ENCODE measurements around the gene SLC12A7. TPM values are rescaled to one million over a fixed set of nuclear protein-coding genes. Genes with fewer than 3 reads are reported as not detected.

SLC12A7 gene
- total and polyA plus RNA-seq, 2 donors, result 12.2 to 23.5 TPM

DNA sequence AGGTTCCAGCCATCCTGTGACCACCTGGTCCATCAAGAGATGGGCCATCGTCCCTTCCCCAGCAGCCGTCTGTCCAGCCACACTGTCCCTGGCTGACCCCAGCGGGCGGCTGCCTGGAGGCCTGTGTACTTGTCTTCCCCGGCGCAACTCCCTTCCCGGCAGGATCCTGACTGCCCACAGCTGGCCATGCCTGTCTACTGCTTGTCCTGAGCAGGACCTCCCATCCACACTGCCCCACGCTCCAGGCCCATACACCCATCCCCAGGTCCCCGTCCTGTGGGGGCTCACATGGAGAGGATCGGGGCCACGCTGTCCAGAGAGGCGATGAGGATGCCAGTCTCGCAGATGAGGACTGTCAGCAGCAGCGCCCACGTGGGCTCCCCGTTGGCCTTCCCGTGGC, 35.5 kb downstream of the SLC12A7 start:
- Histone ChIP-seq H3K27me3 (ENCODE audit: control insufficient read depth in 2 of 2, insufficient read depth in 1 of 2, low read length in 1 of 2) (no peaks in the 10 kb centered on the region), H3K4me1 (ENCODE audit: control insufficient read depth in 2 of 2, insufficient read depth in 2 of 2, low read length in 2 of 2) (no peaks in the 10 kb centered on the region), H3K4me3 (ENCODE audit: low read length in 2 of 2) (no peak overlapping the region), H3K36me3 (ENCODE audit: control insufficient read depth in 2 of 2, insufficient read depth in 2 of 2, low read length in 1 of 2) (peaks cover 56 to 64% of the 10 kb centered on the region in 2 donors), H3K27ac (ENCODE audit: low read depth in 1 of 2, low read length in 1 of 2) (no peak overlapping the region), H3K9me3 (ENCODE audit: control insufficient read depth in 2 of 2, insufficient read depth in 1 of 2, low read length in 1 of 2) (no peaks in the 10 kb centered on the region)
- DNase-seq (ENCODE audit: low read depth in 6 of 9, low spot score in 9 of 9), result no peak
- WGBS, result 97% methylated on average over 17 of the region's 17 CpGs

DNA sequence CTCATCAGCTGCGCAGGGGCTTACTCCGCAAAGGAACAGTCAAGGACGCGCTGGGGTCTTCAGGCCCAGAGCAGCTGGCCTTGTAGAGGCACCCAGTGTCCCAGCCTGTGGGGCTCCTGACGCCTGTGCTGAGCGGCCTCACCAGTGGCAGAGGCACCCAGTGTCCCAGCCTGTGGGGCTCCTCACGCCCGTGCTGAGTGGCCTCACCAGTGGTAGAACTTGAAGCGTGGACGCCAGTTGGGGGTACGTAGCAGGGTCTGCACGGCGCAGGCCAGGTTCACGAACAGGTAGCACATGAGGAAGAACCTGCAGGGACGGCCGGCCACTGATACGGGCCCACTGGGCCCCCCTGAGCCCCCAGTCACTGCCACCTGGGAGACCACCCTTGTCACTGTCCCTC, 35.9 kb downstream of the SLC12A7 start:
- DNase-seq (ENCODE audit: low read depth in 6 of 9, low spot score in 9 of 9), result no peak
- WGBS, result 98% methylated on average over 17 of the region's 17 CpGs

DNA sequence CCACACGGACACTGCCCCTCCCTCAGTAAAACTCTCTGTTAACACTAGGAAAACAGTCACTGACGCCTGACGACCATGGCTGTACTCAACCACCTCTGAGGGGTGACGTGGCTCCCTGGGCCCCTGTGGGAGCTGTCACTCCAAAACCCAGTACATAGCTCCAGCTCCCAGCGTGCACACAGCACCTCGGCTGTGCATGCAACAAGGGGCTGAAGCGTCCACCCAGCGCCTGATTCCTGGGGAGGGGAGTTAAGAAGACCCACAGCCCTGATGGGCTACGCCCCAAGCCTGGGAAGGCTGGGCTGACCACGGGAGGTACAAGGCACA, 36.3 kb downstream of the SLC12A7 start:
- no peak for DNase-seq (ENCODE audit: low read depth in 6 of 9, low spot score in 9 of 9)
- Histone ChIP-seq H3K9me3 (ENCODE audit: control insufficient read depth in 2 of 2, insufficient read depth in 1 of 2, low read length in 1 of 2) (no peaks in the 10 kb centered on the region), H3K4me1 (ENCODE audit: control insufficient read depth in 2 of 2, insufficient read depth in 2 of 2, low read length in 2 of 2) (no peaks in the 10 kb centered on the region), H3K27ac (ENCODE audit: low read depth in 1 of 2, low read length in 1 of 2) (no peak overlapping the region), H3K27me3 (ENCODE audit: control insufficient read depth in 2 of 2, insufficient read depth in 1 of 2, low read length in 1 of 2) (no peaks in the 10 kb centered on the region), H3K4me3 (ENCODE audit: low read length in 2 of 2) (no peak overlapping the region), H3K36me3 (ENCODE audit: control insufficient read depth in 2 of 2, insufficient read depth in 2 of 2, low read length in 1 of 2) (peaks cover 49 to 61% of the 10 kb centered on the region in 2 donors)
- 96% methylated on average over 10 of the region's 10 CpGs for WGBS

More for the DNA sequence above, 35.9 kb downstream of the SLC12A7 start:
- Histone ChIP-seq H3K27ac (ENCODE audit: low read depth in 1 of 2, low read length in 1 of 2) (no peak overlapping the region), H3K27me3 (ENCODE audit: control insufficient read depth in 2 of 2, insufficient read depth in 1 of 2, low read length in 1 of 2) (no peaks in the 10 kb centered on the region), H3K4me3 (ENCODE audit: low read length in 2 of 2) (no peak overlapping the region), H3K9me3 (ENCODE audit: control insufficient read depth in 2 of 2, insufficient read depth in 1 of 2, low read length in 1 of 2) (no peaks in the 10 kb centered on the region), H3K36me3 (ENCODE audit: control insufficient read depth in 2 of 2, insufficient read depth in 2 of 2, low read length in 1 of 2) (peaks cover 53 to 63% of the 10 kb centered on the region in 2 donors), H3K4me1 (ENCODE audit: control insufficient read depth in 2 of 2, insufficient read depth in 2 of 2, low read length in 2 of 2) (no peaks in the 10 kb centered on the region)

DNA sequence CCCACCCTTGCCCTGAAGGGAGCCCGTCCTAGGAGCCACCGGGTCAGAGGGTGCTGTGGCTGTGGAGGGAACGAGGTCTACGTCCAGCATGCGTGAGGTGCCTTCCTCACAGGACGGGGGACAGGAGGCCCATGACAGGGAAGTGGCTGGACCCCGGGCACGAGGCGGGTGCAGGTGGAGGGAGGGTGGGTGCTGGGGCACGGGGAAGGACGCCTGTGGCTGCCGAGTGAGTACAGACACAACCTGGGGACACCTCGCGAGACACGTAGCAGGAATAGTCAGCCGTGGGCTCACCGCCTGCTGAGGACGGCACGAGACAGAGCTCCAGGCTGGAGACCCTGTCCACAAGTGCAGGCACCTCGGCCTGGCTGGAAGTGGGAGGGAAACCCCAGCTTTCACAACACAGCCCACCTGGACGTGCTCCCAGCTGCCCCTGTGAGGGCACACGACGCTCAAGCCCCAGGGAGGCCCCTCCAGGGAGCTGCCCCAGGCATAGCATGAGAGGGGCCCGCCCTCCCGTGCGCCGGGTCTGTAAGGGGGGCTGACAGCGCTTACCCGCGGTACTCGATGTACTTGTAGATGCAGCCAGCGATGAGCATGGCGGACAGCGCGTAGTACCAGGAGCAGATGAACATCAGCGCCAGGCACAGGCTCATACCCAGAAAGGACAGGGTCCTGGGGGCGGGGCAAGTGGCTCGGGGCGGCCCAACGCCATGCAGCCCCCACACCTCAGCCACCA, 36.9 kb downstream of the SLC12A7 start:
- Histone ChIP-seq H3K27me3 (ENCODE audit: control insufficient read depth in 2 of 2, insufficient read depth in 1 of 2, low read length in 1 of 2) (no peaks in the 10 kb centered on the region), H3K4me3 (ENCODE audit: low read length in 2 of 2) (no peak overlapping the region), H3K27ac (ENCODE audit: low read depth in 1 of 2, low read length in 1 of 2) (no peak overlapping the region), H3K36me3 (ENCODE audit: control insufficient read depth in 2 of 2, insufficient read depth in 2 of 2, low read length in 1 of 2) (peaks cover 49 to 58% of the 10 kb centered on the region in 2 donors), H3K9me3 (ENCODE audit: control insufficient read depth in 2 of 2, insufficient read depth in 1 of 2, low read length in 1 of 2) (no peaks in the 10 kb centered on the region), H3K4me1 (ENCODE audit: control insufficient read depth in 2 of 2, insufficient read depth in 2 of 2, low read length in 2 of 2) (no peaks in the 10 kb centered on the region)
- whole genome bisulfite sequencing, result 93% methylated on average over 40 of the region's 40 CpGs
- no peak for DNase-seq (ENCODE audit: low read depth in 6 of 9, low spot score in 9 of 9)

DNA sequence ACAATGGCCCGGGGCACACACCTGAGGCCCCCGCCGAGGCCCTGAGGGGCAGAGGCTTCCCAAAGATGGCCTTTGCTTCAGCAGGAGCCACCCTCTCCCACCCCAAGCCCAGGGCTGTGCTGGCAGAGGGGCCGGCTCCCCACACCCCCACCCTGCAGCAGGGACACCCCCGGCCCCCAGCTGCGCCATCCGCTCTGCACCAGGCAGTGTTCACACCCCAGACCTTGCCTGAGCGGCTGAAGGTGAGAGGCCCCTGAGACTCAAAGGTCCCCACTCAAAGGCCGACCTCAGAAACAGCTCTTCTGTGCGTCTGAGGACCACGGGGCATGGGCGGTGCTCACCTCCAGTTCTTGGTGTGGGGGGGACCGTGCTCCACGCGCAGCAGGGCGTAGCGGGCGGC, 37.6 kb downstream of the SLC12A7 start:
- H3K9me3 ChIP-seq (ENCODE audit: control insufficient read depth in 2 of 2, insufficient read depth in 1 of 2, low read length in 1 of 2), result no peaks in the 10 kb centered on the region
- no peak overlapping the region for H3K4me3 ChIP-seq (ENCODE audit: low read length in 2 of 2)
- H3K36me3 ChIP-seq (ENCODE audit: control insufficient read depth in 2 of 2, insufficient read depth in 2 of 2, low read length in 1 of 2), result peaks cover 51 to 64% of the 10 kb centered on the region in 2 donors
- H3K27ac ChIP-seq (ENCODE audit: low read depth in 1 of 2, low read length in 1 of 2), result no peak overlapping the region
- H3K27me3 ChIP-seq (ENCODE audit: control insufficient read depth in 2 of 2, insufficient read depth in 1 of 2, low read length in 1 of 2), result no peaks in the 10 kb centered on the region
- WGBS, result 99% methylated on average over 18 of the region's 18 CpGs
- DNase-seq (ENCODE audit: low read depth in 6 of 9, low spot score in 9 of 9), result no peak
- no peaks in the 10 kb centered on the region for H3K4me1 ChIP-seq (ENCODE audit: control insufficient read depth in 2 of 2, insufficient read depth in 2 of 2, low read length in 2 of 2)

DNA sequence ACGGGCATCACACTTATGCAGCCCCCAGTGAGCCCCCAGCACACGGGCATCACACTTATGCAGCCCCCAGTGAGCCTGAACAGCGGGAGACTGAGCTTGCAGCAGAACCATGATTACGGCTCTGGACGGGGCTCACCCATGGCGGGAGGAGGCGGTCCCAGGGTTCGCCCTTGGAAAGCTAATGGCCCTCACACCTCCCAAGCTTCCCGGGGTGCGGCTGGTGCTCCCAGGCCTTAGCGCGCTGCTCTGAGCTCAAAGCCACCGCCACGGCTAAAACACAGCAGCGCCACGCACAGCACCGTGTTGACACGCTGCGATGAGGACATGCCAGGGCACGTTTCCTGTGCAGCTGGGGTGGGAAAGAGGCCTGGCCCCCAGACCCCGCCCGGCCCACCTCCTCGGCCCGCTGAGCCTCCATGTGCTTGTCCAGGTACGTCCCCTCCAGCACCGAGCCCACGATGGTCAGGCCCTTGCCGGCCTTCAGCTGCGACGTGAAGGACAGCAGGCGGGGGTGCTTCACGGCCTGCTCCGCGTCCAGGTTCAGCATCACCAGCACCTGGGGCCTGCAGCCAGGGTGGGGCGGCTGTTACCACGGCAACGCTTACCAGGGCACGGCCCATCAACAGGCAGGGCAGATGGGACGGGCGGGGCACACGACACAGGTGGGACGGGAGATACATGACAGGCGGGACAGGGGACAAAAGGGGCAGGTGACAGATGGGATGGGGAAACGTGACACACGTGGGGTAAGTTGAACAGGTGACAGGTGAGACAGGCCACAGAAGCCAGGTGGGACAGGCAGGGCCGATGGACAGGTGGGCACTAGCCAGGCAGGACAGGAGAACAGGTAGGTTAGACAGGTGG, 38.4 kb downstream of the SLC12A7 start:
- Histone ChIP-seq H3K36me3 (ENCODE audit: control insufficient read depth in 2 of 2, insufficient read depth in 2 of 2, low read length in 1 of 2) (peaks cover 51 to 64% of the 10 kb centered on the region in 2 donors), H3K27me3 (ENCODE audit: control insufficient read depth in 2 of 2, insufficient read depth in 1 of 2, low read length in 1 of 2) (no peaks in the 10 kb centered on the region), H3K4me1 (ENCODE audit: control insufficient read depth in 2 of 2, insufficient read depth in 2 of 2, low read length in 2 of 2) (no peaks in the 10 kb centered on the region), H3K4me3 (ENCODE audit: low read length in 2 of 2) (no peak overlapping the region), H3K27ac (ENCODE audit: low read depth in 1 of 2, low read length in 1 of 2) (no peak overlapping the region), H3K9me3 (ENCODE audit: control insufficient read depth in 2 of 2, insufficient read depth in 1 of 2, low read length in 1 of 2) (no peaks in the 10 kb centered on the region)
- no peak for DNase-seq (ENCODE audit: low read depth in 6 of 9, low spot score in 9 of 9)
- 95% methylated on average over 46 of the region's 46 CpGs for WGBS

DNA sequence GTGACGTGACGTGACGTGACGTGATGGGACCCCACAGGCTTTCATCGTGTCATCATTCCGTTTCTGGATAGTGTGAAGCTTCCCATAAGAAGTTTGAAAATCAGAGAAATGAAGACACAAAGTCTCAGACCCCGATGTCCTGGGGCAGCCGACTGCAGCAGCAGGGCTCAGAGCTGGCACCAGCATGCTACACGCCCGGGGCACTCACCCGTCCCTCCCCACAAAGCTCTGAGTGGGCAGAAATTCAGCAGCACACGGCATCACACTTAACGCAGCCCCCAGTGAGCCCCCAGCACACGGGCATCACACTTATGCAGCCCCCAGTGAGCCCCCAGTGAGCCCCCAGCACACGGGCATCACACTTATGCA, 42.2 kb downstream of the SLC12A7 start:
- no peaks in the 10 kb centered on the region for H3K4me1 ChIP-seq (ENCODE audit: control insufficient read depth in 2 of 2, insufficient read depth in 2 of 2, low read length in 2 of 2)

DNA sequence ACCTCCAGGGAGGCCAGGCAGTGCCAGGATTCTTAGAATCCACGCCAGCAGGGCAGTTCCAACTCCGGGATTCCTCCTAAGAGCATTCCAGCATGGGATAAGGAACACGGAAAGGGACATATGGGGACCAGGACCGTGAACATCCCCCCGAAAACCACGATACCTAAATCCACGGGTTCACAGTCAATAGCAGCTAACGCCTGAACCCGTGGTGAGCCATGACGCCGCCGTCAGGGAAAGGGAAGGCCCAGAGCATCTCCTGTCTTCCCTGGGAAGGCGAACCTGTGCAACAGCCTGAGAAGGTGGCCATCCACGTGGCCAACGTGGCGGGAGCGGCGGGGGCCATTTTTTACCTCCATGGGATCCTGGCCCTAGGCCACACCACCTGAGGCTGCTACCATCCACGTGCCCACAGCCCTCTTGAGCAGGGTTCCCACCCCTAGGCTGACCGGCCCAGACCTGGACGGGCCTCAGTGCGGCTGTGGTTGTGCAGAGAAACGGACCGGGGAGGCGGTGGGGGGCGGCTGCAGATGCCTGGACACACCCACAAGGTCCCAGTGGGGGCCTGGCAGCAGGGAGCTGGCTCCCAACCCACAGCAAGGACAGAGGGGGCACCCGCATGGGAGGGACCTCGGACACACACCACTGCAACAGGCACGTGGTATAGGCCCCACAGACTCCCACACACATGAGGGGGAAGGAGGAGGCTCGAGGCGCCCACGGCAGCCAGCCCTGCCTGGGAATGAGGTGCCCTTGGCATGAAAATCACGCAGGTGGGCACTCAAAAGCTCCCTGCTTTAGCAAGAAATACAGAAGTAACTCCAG, 42.8 kb downstream of the SLC12A7 start:
- H3K27me3 ChIP-seq (ENCODE audit: control insufficient read depth in 2 of 2, insufficient read depth in 1 of 2, low read length in 1 of 2), result no peaks in the 10 kb centered on the region
- peaks cover 30 to 50% of the 10 kb centered on the region in 2 donors for H3K36me3 ChIP-seq (ENCODE audit: control insufficient read depth in 2 of 2, insufficient read depth in 2 of 2, low read length in 1 of 2)
- no peaks in the 10 kb centered on the region for H3K9me3 ChIP-seq (ENCODE audit: control insufficient read depth in 2 of 2, insufficient read depth in 1 of 2, low read length in 1 of 2)
- 96% methylated on average over 33 of the region's 33 CpGs for WGBS
- no peak for DNase-seq (ENCODE audit: low read depth in 6 of 9, low spot score in 9 of 9)
- H3K4me3 ChIP-seq (ENCODE audit: low read length in 2 of 2), result no peak overlapping the region
- H3K4me1 ChIP-seq (ENCODE audit: control insufficient read depth in 2 of 2, insufficient read depth in 2 of 2, low read length in 2 of 2), result no peaks in the 10 kb centered on the region
- H3K27ac ChIP-seq (ENCODE audit: low read depth in 1 of 2, low read length in 1 of 2), result no peak overlapping the region

More for the DNA sequence above, 42.2 kb downstream of the SLC12A7 start:
- H3K27me3 ChIP-seq (ENCODE audit: control insufficient read depth in 2 of 2, insufficient read depth in 1 of 2, low read length in 1 of 2), result no peaks in the 10 kb centered on the region
- WGBS, result 97% methylated on average over 14 of the region's 15 CpGs
- H3K9me3 ChIP-seq (ENCODE audit: control insufficient read depth in 2 of 2, insufficient read depth in 1 of 2, low read length in 1 of 2), result no peaks in the 10 kb centered on the region
- DNase-seq (ENCODE audit: low read depth in 6 of 9, low spot score in 9 of 9), result no peak
- H3K27ac ChIP-seq (ENCODE audit: low read depth in 1 of 2, low read length in 1 of 2), result no peak overlapping the region
- H3K36me3 ChIP-seq (ENCODE audit: control insufficient read depth in 2 of 2, insufficient read depth in 2 of 2, low read length in 1 of 2), result peaks cover 31 to 52% of the 10 kb centered on the region in 2 donors
- H3K4me3 ChIP-seq (ENCODE audit: low read length in 2 of 2), result no peak overlapping the region
